IPS-11a (cell line): ENCODE data around the gene ZBTB33.

Source experiments
- H3K4me3 ChIP-seq: one replicate; pipeline ENCODE4 v1.5.1; 2013; ENCODE audit warnings: low read depth, low read length, control low read depth

The ZBTB33 gene

DNA sequence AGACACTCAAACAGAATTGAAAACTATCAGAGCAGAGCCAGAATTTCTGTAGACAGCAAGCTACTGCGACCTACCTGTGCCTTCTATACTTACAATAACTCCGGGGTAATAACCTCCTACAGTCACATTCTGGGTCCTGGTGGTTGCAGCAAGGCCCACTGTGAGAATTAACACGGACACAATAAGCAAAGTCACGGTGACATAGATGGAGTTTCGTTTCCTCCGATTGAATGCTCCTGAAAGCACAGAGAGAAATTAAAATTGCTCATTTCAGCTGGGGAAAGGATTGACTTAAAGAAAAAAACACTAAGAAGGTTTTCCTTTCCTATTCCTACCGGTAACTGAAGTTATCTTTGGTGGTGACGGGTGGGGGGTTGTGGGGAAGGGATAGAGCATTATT, 53.6 kb downstream of the ZBTB33 start:
- H3K4me3 ChIP-seq: no peak overlapping the region

DNA sequence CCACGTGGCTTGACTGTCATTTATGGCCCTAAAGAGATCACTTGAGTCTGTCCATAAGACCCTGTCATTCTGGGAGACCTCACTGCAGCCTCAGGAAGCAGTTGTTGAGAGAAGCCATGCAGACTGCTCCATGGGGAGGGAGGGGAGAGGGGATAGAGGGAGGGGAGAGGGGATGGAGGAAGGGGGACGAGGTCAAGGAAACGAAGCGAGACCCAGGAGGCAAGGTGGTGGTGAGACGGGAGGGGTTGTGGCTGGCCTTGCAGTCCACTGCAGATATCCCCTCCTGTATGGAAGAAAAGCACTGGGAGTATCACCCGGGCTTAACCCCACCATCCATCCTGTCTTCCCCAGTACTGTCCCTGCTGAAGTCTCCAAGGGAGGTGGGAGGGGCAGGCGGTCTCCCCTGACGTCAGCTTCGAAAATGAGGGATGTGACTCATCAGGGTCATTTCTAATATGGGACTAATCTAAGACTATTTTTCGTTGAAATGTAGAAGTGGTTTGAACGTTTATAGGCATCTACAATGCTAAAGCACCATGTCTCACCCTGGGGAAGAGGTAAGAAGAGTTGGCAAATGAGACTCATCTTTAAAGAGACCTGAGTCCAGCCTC, 55.0 kb downstream of the ZBTB33 start:
- H3K4me3 ChIP-seq: no peak overlapping the region

- no peak overlapping the region for H3K4me3 ChIP-seq
Measured at GRCh38 chrX:120306630-120307029, 56.0 kb downstream of the ZBTB33 start.
